Calu3 (cell line): ENCODE measurements around the gene UBE2C. TPM values are rescaled to one million over a fixed set of nuclear protein-coding genes. Genes with fewer than 3 reads are reported as not detected.
"Not testable (repeated sequence)": the region's sequence is repeated elsewhere in the genome, so short reads cannot be mapped to it uniquely, and the experiment has no call there.

Source experiments
- Bru-seq: library from RNA; stranded (reverse); fragments of 400-500 nt; gene quantifications from one replicate; lab custom pipeline; 2021; lab: Mats Ljungman, UMichigan
- BruChase-seq, 2 experiments: library from RNA; stranded (reverse); fragments of 400-500 nt; gene quantifications; one replicate each; lab custom pipeline; 2021; lab: Mats Ljungman, UMichigan
- BruUV-seq: library from RNA; stranded (reverse); fragments of 400-500 nt; replicated peaks from 2 replicates; lab custom pipeline; 2021; lab: Mats Ljungman, UMichigan
- CTCF ChIA-PET: fragments of 300-600 bp; sonication (Branson Sonifier 250); formaldehyde crosslinking; loops from one replicate; lab custom pipeline; 2022; ENCODE audit warnings: antibody characterized with exemption; lab: Charles Lee
- DNase-seq: peaks from one replicate; pipeline ENCODE4 v3.0.0; 2022
- H3K27ac Mint-ChIP-seq: one replicate; pipeline ENCODE4 v1.8.0; 2022; ENCODE audit warnings: mixed read lengths; ENCODE audit not compliant: unreplicated experiment
- H3K27me3 Mint-ChIP-seq: one replicate; pipeline ENCODE4 v1.8.0; 2022; ENCODE audit warnings: mixed read lengths; ENCODE audit not compliant: unreplicated experiment
- H3K36me3 Mint-ChIP-seq: one replicate; pipeline ENCODE4 v1.8.0; 2022; ENCODE audit warnings: mild to moderate bottlenecking, moderate library complexity, mixed read lengths; ENCODE audit not compliant: insufficient read depth, unreplicated experiment
- H3K4me1 Mint-ChIP-seq: one replicate; pipeline ENCODE4 v1.8.0; 2022; ENCODE audit warnings: mild to moderate bottlenecking, low read depth, mixed read lengths; ENCODE audit not compliant: unreplicated experiment
- H3K4me3 Mint-ChIP-seq: one replicate; pipeline ENCODE4 v1.8.0; 2022; ENCODE audit warnings: mild to moderate bottlenecking, low read depth, moderate library complexity, mixed read lengths; ENCODE audit not compliant: unreplicated experiment
- H3K9me3 Mint-ChIP-seq: one replicate; pipeline ENCODE4 v1.8.0; 2022; ENCODE audit warnings: low read depth, mixed read lengths; ENCODE audit not compliant: unreplicated experiment
- CTCF ChIP-seq: fragments of 200-600 bp; IDR thresholded peaks from one replicate; pipeline ENCODE4 v1.8.0; 2022; ENCODE audit warnings: antibody characterized with exemption; ENCODE audit not compliant: unreplicated experiment
- intact Hi-C: fragments of 100-400 bp; cut with micrococcal nuclease; formaldehyde crosslinking; loops from one replicate; pipeline ENCODE4 v1.10.0; 2022; ENCODE audit not compliant: unreplicated experiment
- long read RNA-seq: library from polyadenylated mRNA; stranded (forward); transcript quantifications from one replicate; pipeline ENCODE4 v2.0.0, GENCODE V29; 2022
- total RNA-seq: library from RNA; stranded (reverse); gene quantifications from 2 replicates; pipeline ENCODE4 v1.2.3, GENCODE V29; 2022

The UBE2C gene
- total RNA-seq (189 and 210 TPM in 2 replicates), Bru-seq, nascent RNA (percentile 91 among the genes with signal in this experiment), BruChase-seq, experiment 1, labeled RNA remaining after a 6-hour chase (percentile 99 among the genes with signal in this experiment), BruChase-seq, experiment 2, labeled RNA remaining after a 2-hour chase (percentile 98 among the genes with signal in this experiment)
- long read RNA-seq, transcript UBE2C-203 (5 exons, 665 nt) = minor isoform, 8 of 430 reads
- long read RNA-seq, transcript UBE2C-202 (6 exons, 737 nt) = minor isoform, 11 of 430 reads
- long read RNA-seq, transcript UBE2C-204 (6 exons, 850 nt) = major isoform, 380 of 430 reads
- long read RNA-seq, transcript UBE2C-205 (6 exons, 914 nt) = minor isoform, 6 of 430 reads
- long read RNA-seq, partial matches to known transcripts = 11 of 430 reads
- long read RNA-seq, other reads (novel, unspliced or antisense) = 9 of 430 reads

GRCh38 chr20:45812157-45813005 is at the start of gene UBE2C:
TSS of gene UBE2C (plus strand) at chr20:45812644. CDS start at chr20:45812696, 52 bp downstream.
- no TSS peak for BruUV-seq
- H3K27me3 Mint-ChIP-seq = no peaks in the 10 kb centered on the region
- H3K4me3 Mint-ChIP-seq = peak within 1 kb of the TSS; percentile 100
- TF ChIP-seq CTCF = no peak
- H3K4me1 Mint-ChIP-seq = peaks cover 42% of the 10 kb centered on the region
- no peaks in the 10 kb centered on the region for H3K9me3 Mint-ChIP-seq
- peak within 1 kb of the TSS; percentile 93 for H3K27ac Mint-ChIP-seq
- H3K36me3 Mint-ChIP-seq = peaks cover 63% of the 10 kb centered on the region
- CTCF ChIA-PET = interaction anchor here (1.6 kb wide), 1 partner anchor 11 kb away, joined by 3 read pairs; no protein-coding TSS in a partner anchor
- DNase-seq = peak; percentile 99
- intact Hi-C loops = no loop called here

GRCh38 chr20:45764618-45765282 is 47.7 kb upstream of the UBE2C start:
- H3K36me3 Mint-ChIP-seq, DNase-seq, H3K9me3 Mint-ChIP-seq, H3K4me1 Mint-ChIP-seq, BruUV-seq, H3K27ac Mint-ChIP-seq, H3K4me3 Mint-ChIP-seq, intact Hi-C loops: not testable (repeated sequence)
- peaks cover 15% of the 10 kb centered on the region for H3K27me3 Mint-ChIP-seq
- CTCF ChIA-PET = interaction anchor here (0.7 kb wide), 1 partner anchor 1150 kb away, joined by 4 read pairs; no protein-coding TSS in a partner anchor

DNA sequence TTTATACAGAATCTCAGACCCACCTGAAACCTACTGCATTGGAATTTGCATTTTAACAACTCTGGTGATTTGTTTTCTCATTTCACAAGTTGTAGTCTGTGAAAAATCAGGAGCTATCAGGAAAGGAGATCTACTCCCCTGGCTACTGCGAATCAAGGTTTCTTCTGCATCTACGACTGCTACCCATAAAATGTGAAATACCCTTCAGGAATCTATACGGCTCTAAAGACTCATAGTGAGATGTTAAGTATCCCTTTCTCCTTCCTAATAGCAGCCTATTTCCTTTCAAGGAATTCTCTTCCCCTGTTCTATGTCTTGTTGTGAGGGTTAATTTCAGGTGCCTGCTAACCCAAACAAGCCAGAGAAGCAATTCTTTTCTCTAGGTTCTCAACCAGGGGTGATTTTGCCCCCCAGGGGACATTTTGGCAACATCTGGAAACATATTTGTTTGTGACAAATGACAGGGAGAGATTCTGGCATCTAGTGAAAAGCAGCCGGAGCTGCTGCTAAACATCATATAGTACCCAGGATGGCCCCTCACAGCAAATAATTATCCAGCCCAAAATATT is 47.1 kb upstream of the UBE2C start:
- Mint-ChIP-seq H3K27ac (no peak overlapping the region), H3K27me3 (peaks cover 15% of the 10 kb centered on the region), H3K9me3 (no peaks in the 10 kb centered on the region), H3K4me1 (no peaks in the 10 kb centered on the region), H3K4me3 (no peak overlapping the region), H3K36me3 (no peaks in the 10 kb centered on the region)
- intact Hi-C loops = no loop called here
- CTCF ChIA-PET = interaction anchor here (0.7 kb wide), 1 partner anchor 1151 kb away, joined by 4 read pairs; no protein-coding TSS in a partner anchor
- no TSS peak for BruUV-seq
- DNase-seq = no peak
- TF ChIP-seq CTCF = no peak

DNA sequence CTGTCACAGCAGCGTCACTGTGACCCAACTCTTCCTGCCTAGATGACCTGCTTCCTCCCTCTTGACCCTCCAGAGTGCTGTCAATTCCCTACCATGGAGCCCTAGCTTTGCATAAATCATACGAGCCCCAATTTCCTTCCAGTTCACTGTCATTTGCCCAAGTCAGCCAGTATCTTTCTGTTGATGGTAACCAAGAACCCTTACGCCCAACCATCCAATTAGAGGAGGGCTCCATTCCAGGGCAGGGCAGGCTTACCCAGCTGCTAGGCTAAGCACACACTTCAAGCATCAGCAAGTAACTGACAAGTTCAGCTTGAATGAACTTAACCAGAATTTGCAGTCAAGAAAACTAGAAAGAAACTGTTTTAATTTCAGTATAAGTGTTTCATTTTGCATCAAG is 46.5 kb upstream of the UBE2C start:
- Mint-ChIP-seq H3K27me3 (peaks cover 15% of the 10 kb centered on the region), H3K9me3 (no peaks in the 10 kb centered on the region), H3K4me3 (no peak overlapping the region), H3K36me3 (no peaks in the 10 kb centered on the region), H3K4me1 (no peaks in the 10 kb centered on the region), H3K27ac (no peak overlapping the region)
- intact Hi-C loops = no loop called here
- BruUV-seq = no TSS peak
- no peak for DNase-seq
- CTCF ChIA-PET = no interaction called here
- no peak for TF ChIP-seq CTCF
